ENCODE measurements around the gene FAM118B. TPM values are rescaled to one million over a fixed set of nuclear protein-coding genes. Genes with fewer than 3 reads are reported as not detected.

FAM118B gene
- total RNA-seq, 4 donors from 2014 or later, result 11.4 to 14.2 (median 11.6) TPM

DNA sequence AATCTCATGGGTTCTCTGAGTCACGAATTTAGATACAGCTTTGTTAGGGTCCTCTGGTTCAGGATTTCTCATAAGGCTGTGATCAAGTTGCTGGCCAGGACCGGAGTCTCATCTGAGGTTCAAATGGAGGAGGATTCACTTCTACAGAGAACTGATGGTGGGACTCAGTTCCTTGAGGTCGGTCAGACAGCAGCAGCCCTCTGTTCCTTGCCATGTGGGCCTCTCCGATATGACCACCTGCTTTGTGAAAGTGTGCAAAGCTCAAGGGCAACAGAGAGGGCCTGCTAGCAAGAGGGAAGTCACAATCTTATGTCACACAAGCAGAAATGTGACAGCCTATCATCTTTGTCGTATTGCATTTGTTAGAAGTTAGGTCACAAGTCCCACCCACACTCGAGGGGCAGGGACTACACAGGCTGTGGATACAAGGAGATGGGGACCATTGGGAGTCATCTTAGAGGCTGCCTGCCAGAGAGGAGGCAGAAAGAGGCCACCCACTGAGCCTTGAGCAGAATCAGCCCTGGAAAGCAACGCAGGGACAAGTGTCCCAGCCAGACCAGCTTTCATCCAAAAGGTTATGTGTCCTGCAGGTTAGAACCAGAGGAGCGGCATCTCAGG lies 34.6 kb upstream of the FAM118B start:
- H3K4me1 ChIP-seq, result peaks cover 0 to 12% (median 0%) of the 10 kb centered on the region in 4 donors
- DNase-seq (ENCODE audit: low spot score in 2 of 2), result peak; percentile 31 to 62
- no peaks in the 10 kb centered on the region for H3K27me3 ChIP-seq
- no peak overlapping the region for H3K27ac ChIP-seq
- TF ChIP-seq EP300 (IDR thresholded peaks at IDR 0.05), result no peak
- TF ChIP-seq, protein P1, sequence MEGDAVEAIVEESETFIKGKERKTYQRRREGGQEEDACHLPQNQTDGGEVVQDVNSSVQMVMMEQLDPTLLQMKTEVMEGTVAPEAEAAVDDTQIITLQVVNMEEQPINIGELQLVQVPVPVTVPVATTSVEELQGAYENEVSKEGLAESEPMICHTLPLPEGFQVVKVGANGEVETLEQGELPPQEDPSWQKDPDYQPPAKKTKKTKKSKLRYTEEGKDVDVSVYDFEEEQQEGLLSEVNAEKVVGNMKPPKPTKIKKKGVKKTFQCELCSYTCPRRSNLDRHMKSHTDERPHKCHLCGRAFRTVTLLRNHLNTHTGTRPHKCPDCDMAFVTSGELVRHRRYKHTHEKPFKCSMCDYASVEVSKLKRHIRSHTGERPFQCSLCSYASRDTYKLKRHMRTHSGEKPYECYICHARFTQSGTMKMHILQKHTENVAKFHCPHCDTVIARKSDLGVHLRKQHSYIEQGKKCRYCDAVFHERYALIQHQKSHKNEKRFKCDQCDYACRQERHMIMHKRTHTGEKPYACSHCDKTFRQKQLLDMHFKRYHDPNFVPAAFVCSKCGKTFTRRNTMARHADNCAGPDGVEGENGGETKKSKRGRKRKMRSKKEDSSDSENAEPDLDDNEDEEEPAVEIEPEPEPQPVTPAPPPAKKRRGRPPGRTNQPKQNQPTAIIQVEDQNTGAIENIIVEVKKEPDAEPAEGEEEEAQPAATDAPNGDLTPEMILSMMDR (IDR thresholded peaks at IDR 0.05), result no peak
- TF ChIP-seq POLR2A (IDR thresholded peaks at IDR 0.05), result no peak
- H3K36me3 ChIP-seq, result peaks cover 0 to 6% (median 0%) of the 10 kb centered on the region in 3 donors
- 65 to 70% methylated on average over 8 of the region's 8 CpGs for WGBS, 2 donors
- H3K9me3 ChIP-seq, result peaks cover 0 to 3% (median 0%) of the 10 kb centered on the region in 4 donors
- H3K4me3 ChIP-seq, result no peak overlapping the region

DNA sequence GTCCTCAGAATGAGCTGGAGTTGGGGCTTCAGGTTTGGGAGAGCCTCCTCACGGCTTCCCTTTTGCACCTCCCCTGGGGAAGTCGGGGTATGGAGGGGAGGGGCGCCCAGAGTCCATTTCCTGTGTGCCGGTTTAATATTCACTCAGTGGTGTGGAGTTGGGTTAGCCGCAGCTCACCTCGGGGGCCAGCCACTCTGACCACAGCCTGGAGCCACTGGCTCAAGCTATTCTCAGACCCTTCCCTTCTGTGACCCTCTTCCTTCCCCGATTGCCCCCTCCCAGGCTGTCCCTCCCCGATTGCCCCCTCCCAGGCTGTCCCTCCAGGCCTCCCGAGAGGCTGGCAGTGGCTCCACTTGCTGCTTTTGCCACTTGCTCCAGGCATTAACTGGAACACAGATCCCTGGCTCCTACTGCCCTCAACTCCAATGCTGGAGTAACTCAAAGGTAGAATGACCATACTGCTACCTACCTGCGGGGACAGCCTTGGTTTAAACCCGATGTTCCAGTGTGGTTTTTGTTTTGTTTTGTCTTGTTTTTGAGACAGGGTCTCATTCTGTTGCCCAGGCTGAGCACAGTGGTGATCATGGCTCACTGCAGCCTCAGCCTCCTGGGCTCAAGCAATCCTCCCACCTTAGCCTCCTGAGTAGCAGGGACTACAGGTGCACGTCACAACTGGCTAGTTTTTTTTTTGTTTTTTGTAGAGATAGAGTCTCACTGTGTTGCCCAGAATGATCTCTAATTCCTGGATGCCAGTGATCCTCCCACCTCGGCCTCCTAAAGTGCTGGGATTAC lies 29.4 kb upstream of the FAM118B start:
- Histone ChIP-seq H3K27me3 (no peaks in the 10 kb centered on the region), H3K4me3 (no peak overlapping the region), H3K9me3 (peaks cover 0 to 3% (median 0%) of the 10 kb centered on the region in 4 donors), H3K4me1 (peaks cover 0 to 3% (median 0%) of the 10 kb centered on the region in 4 donors), H3K27ac (no peak overlapping the region), H3K36me3 (peaks cover 0 to 27% (median 0%) of the 10 kb centered on the region in 3 donors)
- WGBS, 2 donors, result 62 to 66% methylated on average over 13 of the region's 13 CpGs
- no peak for TF ChIP-seq POLR2A (IDR thresholded peaks at IDR 0.05)
- TF ChIP-seq, protein P1 (IDR thresholded peaks at IDR 0.05), result no peak
- DNase-seq (ENCODE audit: low spot score in 2 of 2), result no peak

DNA sequence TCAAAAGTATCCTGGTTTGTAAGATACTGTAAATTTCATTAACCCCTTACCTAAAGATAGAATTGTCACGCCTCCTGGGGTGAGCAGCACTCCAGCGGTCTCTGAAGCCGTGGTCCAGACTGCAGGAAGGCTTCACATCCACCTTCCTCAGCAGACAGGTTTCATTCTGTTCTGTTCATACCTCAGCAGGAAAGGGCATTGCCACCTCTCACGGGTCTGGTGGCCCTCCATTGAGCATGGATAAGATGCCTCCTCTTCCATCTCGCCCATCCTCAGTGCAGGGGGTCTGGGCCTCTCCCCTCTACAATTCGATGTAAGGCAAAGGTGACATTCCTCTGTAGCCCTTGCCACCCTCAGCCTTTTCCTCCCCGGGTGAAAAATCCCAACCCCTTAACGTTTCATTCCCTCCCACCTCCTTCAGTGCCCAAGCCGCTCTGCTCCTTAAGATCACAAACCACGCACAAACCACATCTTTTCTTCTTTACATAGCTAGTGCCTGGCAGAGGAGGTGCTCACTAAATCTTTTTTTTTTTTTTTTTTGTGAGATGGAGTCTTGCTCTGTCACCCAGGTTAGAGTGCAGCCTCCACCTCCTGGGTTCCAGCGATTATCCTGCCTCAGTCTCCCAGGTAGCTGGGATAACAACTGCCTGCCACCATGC lies 28.7 kb upstream of the FAM118B start:
- 78 to 83% methylated on average over 11 of the region's 11 CpGs for WGBS, 2 donors
- H3K4me3 ChIP-seq, result no peak overlapping the region
- H3K4me1 ChIP-seq, result peaks cover 0 to 3% (median 0%) of the 10 kb centered on the region in 4 donors
- H3K27me3 ChIP-seq, result no peaks in the 10 kb centered on the region
- TF ChIP-seq, protein P1 (IDR thresholded peaks at IDR 0.05), result no peak
- no peak for TF ChIP-seq POLR2A (IDR thresholded peaks at IDR 0.05)
- no peak for TF ChIP-seq EP300 (IDR thresholded peaks at IDR 0.05)
- H3K36me3 ChIP-seq, result peaks cover 0 to 34% (median 0%) of the 10 kb centered on the region in 3 donors
- peaks cover 0 to 3% (median 0%) of the 10 kb centered on the region in 4 donors for H3K9me3 ChIP-seq
- no peak overlapping the region for H3K27ac ChIP-seq
- no peak for DNase-seq (ENCODE audit: low spot score in 2 of 2)

DNA sequence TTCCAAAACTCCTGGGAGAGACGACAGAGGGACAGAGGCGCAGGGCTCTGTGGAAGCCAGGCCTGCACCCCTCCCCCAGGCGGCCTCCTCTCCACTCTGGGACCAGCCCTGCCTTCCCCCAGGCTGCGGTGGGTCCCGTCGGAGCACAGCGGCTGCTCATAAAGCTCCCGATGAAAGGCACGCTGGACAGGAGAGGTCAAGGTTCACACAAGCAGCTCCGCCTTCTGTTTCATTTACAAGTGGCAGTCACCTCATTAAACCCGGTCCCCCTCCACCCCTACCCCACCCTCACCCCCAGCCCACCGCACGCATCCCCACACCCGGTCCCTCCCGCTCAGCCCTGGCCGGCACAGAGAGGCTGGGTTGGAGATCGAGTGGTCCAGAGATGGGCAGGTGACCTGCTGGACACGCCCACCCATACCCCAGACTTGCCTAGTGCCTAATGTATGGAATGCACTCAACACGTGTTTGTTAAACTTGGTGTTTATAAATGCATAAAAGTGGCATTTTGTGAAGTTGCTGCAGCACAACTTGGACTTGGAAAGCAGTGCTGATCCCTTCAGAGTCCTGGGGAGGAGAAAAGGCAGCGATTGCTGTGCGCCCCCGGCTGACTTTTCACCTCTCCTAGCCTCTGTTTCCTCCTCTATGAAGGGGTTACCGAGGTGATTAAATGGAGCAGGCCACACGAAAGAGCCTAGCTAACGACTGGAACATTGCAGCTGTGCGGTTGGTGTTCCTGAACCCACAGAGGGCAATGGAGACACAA lies 26.1 kb upstream of the FAM118B start:
- no peak for DNase-seq (ENCODE audit: low spot score in 2 of 2)
- WGBS, 2 donors, result 61 to 67% methylated on average over 25 to 26 of the region's 26 CpGs
- peaks cover 0 to 57% (median 0%) of the 10 kb centered on the region in 3 donors for H3K36me3 ChIP-seq
- H3K27me3 ChIP-seq, result no peaks in the 10 kb centered on the region
- H3K9me3 ChIP-seq, result peaks cover 0 to 2% (median 0%) of the 10 kb centered on the region in 4 donors
- H3K4me3 ChIP-seq, result no peak overlapping the region
- no peak overlapping the region for H3K27ac ChIP-seq
- TF ChIP-seq, protein P1 (IDR thresholded peaks at IDR 0.05), result no peak
- TF ChIP-seq POLR2A (IDR thresholded peaks at IDR 0.05) (no peak), EP300 (IDR thresholded peaks at IDR 0.05) (no peak)
- peaks cover 0 to 3% (median 0%) of the 10 kb centered on the region in 4 donors for H3K4me1 ChIP-seq

Data from tibial nerve (tissue), 4 donors.